ENCODE data around the gene POLQ. TPM values are rescaled to one million over a fixed set of nuclear protein-coding genes. Genes with fewer than 3 reads are reported as not detected.
A peak's percentile ranks its signal among the peaks of the same experiment; 100 is the strongest.

POLQ gene
- total and polyA plus RNA-seq, 8 donors, result 0.15 to 6.4 (median 0.58) TPM

GRCh38 chr3:121581691-121582090 is 35.9 kb upstream of the POLQ start:
- Histone ChIP-seq H3K4me1 (no peaks in the 10 kb centered on the region), H3K9me3 (no peaks in the 10 kb centered on the region), H3K27ac (no peak overlapping the region), H3K27me3 (no peaks in the 10 kb centered on the region), H3K4me3 (no peak overlapping the region), H3K36me3 (no peaks in the 10 kb centered on the region)
- WGBS, 5 donors, result 55 to 79% (median 64%) methylated on average over 2 of the region's 2 CpGs
- no peak for DNase-seq
- TF ChIP-seq POLR2A (IDR thresholded peaks at IDR 0.05) (no peak), POLR2AphosphoS5 (IDR thresholded peaks at IDR 0.05) (no peak), CTCF (IDR thresholded peaks at IDR 0.05) (no peak), EP300 (IDR thresholded peaks at IDR 0.05) (no peak)
- intact Hi-C loops (cut with DNase I; ENCODE audit: low total_unique reads), result no loop called here

GRCh38 chr3:121574449-121574848 is 28.7 kb upstream of the POLQ start:
- Histone ChIP-seq H3K4me3 (no peak overlapping the region), H3K4me1 (no peaks in the 10 kb centered on the region), H3K27ac (no peak overlapping the region), H3K36me3 (no peaks in the 10 kb centered on the region), H3K9me3 (no peaks in the 10 kb centered on the region), H3K27me3 (no peaks in the 10 kb centered on the region)
- TF ChIP-seq POLR2A (IDR thresholded peaks at IDR 0.05) (no peak), EP300 (IDR thresholded peaks at IDR 0.05) (no peak), CTCF (IDR thresholded peaks at IDR 0.05) (no peak), POLR2AphosphoS5 (IDR thresholded peaks at IDR 0.05) (no peak)
- DNase-seq, result peak; percentile 58 to 69
- 22 to 46% (median 31%) methylated on average over 6 of the region's 6 CpGs for WGBS, 5 donors
- intact Hi-C loops (cut with DNase I; ENCODE audit: low total_unique reads), result no loop called here

GRCh38 chr3:121567649-121568048 is 21.9 kb upstream of the POLQ start, which contains the start of gene ARGFX:
Gene ARGFX (plus strand): TSS chr3:121567949. CDS start chr3:121570714, 2,765 bp downstream.
- no peak for TF ChIP-seq POLR2A (IDR thresholded peaks at IDR 0.05)
- TF ChIP-seq EP300 (IDR thresholded peaks at IDR 0.05), result no peak
- no peak for TF ChIP-seq POLR2AphosphoS5 (IDR thresholded peaks at IDR 0.05)
- no peak for TF ChIP-seq CTCF (IDR thresholded peaks at IDR 0.05)
- Histone ChIP-seq H3K27ac (no peak within 1 kb of the TSS), H3K27me3 (peaks cover 0 to 5% (median 0%) of the 10 kb centered on the region in 3 donors), H3K36me3 (no peaks in the 10 kb centered on the region), H3K4me1 (no peaks in the 10 kb centered on the region), H3K9me3 (no peaks in the 10 kb centered on the region), H3K4me3 (no peak within 1 kb of the TSS)
- no peak for DNase-seq
- intact Hi-C loops (cut with DNase I; ENCODE audit: low total_unique reads), result no loop called here
- 87 to 94% (median 92%) methylated on average over 5 of the region's 5 CpGs for WGBS, 5 donors

GRCh38 chr3:121566773-121567172 is 21.0 kb upstream of the POLQ start:
- no peaks in the 10 kb centered on the region for H3K4me1 ChIP-seq
- no peak for DNase-seq
- H3K36me3 ChIP-seq, result no peaks in the 10 kb centered on the region
- no peaks in the 10 kb centered on the region for H3K9me3 ChIP-seq
- H3K27me3 ChIP-seq, result peaks cover 0 to 5% (median 0%) of the 10 kb centered on the region in 3 donors
- WGBS, 5 donors, result 76 to 88% (median 79%) methylated on average over 9 of the region's 9 CpGs
- intact Hi-C loops (cut with DNase I; ENCODE audit: low total_unique reads), result no loop called here
- H3K27ac ChIP-seq, result no peak overlapping the region
- H3K4me3 ChIP-seq, result no peak overlapping the region
- TF ChIP-seq EP300 (IDR thresholded peaks at IDR 0.05) (no peak), CTCF (IDR thresholded peaks at IDR 0.05) (no peak), POLR2A (IDR thresholded peaks at IDR 0.05) (no peak), POLR2AphosphoS5 (IDR thresholded peaks at IDR 0.05) (no peak)
